Activated effector memory CD4-positive, alpha-beta T cell treated with Interleukin-2 at 50 U/mL for 16 hours (primary cell): ENCODE data around the gene FMNL3.
A peak's percentile ranks its signal among the peaks of the same experiment; 100 is the strongest.
"Not testable (repeated sequence)": the region's sequence is repeated elsewhere in the genome, so short reads cannot be mapped to it uniquely, and the experiment has no call there.

ENCODE experiments used
- DNase-seq: peaks from one replicate; pipeline ENCODE4 v3.0.0-alpha.2; 2020

FMNL3 gene

DNA sequence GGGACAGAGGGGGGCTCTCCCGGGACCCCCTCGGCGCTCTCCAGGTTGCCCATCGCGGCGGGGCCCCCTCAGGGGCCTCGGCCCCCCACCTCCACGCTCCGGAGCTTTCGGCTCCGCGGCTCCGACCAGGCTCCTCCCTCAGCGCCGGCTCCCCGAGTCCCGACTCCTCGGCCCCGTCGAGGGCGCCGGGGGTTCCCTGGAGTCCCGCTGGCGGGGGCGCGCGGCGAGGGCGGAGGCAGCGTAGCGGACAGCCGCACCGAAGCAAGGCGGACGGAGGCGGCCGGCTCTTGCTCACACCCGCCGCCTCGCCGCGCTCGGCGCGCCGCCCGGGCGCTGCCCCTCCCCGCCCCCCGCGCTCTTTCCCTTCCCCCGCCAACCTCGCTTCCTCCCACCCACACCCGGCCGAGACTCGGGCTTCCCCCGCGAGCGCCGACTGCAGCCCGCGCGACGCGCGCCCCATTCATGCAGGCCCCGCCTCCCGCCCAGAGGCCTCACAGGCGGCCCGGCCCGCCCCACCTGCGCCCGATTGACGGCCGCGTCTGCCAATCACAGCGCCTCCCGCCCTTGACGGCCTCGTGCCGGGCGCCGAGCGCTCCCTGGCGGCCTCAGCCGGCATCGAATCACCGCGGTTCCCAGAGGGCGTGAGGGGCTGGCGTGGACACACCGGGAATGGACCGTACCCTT, at the start of gene FMNL3:
FMNL3 (minus strand) TSS at position 278 of the 684 bp plus-strand sequence; CDS start at position 53, 225 bp downstream.
- peak; percentile 98 for DNase-seq

- no peak for DNase-seq
Observed at GRCh38 chr12:49750996-49751393, 43.8 kb upstream of the FMNL3 start.

- no peak for DNase-seq
Observed at GRCh38 chr12:49750027-49750995, 43.1 kb upstream of the FMNL3 start.

- no peak for DNase-seq
Observed at GRCh38 chr12:49748800-49749199, 41.6 kb upstream of the FMNL3 start.

DNA sequence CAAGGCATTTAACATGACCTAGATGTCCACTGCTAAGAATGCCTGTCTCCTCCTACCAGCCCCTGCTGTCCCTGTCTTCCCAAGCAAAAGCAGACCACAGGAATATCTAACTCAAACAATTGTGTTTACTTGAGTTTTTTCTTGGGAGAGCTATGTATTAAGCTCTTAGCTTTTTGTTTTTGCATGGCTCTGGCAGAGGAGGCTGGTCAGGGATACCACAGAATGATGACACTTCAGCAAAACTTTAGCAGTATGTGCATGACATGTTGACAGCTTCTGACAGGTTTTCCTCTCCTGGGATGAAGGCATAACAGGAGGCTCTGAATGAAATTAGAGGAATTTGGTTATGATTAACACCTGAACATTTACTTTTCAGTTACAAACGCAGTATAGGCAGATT, 41.1 kb upstream of the FMNL3 start:
- DNase-seq: no peak

- no peak for DNase-seq
Observed at GRCh38 chr12:49744363-49744885, 37.2 kb upstream of the FMNL3 start.

- peak; percentile 84 for DNase-seq
Observed at GRCh38 chr12:49741882-49742620, 34.8 kb upstream of the FMNL3 start.

- peak; percentile 98 for DNase-seq
Observed at GRCh38 chr12:49740930-49741881, 34.0 kb upstream of the FMNL3 start, which contains the start of gene TMBIM6. Gene TMBIM6 (plus strand): TSS chr12:49741557. CDS start chr12:49752494, 10,937 bp downstream.

GRCh38 chr12:49740277-49740676, 33.1 kb upstream of the FMNL3 start:
- DNase-seq: not testable (repeated sequence)

DNA sequence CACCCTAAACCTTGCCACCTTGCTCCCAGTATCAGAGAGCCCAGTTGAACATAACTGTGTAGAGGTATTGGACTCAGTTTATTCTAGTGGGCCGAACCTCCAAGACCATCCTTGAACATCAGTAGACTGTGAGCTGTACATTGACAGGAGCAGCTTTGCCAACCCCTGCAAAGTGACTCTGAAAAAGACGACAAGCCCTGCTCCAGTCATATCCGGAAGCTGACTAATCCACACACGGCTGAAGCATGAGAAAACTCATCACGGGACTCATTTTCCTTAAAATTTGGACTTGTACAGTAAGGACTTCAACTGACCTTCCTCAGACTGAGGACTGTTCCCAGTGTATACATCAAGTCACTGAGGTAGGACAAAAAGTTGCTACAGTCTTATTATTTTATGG, 31.5 kb upstream of the FMNL3 start:
- not testable (repeated sequence) for DNase-seq

DNA sequence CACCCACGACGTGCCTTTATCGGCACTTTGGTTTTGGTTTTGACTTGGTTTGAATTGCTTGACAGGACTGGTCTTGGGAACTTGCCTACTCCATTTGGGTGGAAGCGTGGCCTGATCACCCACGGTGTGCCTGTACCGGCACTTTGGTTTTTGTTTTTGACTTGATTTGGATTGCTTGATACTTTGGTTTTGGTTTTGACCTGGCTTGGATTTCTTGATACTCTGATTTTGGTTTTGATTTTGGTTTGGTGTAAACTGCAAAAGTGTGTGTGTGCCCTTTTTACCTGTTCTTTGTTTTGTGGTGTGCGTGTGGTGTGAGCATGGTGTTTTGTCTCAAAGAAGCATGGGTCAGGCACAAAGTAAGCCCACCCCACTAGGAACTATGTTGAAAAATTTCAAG, 27.7 kb upstream of the FMNL3 start:
- not testable (repeated sequence) for DNase-seq

DNA sequence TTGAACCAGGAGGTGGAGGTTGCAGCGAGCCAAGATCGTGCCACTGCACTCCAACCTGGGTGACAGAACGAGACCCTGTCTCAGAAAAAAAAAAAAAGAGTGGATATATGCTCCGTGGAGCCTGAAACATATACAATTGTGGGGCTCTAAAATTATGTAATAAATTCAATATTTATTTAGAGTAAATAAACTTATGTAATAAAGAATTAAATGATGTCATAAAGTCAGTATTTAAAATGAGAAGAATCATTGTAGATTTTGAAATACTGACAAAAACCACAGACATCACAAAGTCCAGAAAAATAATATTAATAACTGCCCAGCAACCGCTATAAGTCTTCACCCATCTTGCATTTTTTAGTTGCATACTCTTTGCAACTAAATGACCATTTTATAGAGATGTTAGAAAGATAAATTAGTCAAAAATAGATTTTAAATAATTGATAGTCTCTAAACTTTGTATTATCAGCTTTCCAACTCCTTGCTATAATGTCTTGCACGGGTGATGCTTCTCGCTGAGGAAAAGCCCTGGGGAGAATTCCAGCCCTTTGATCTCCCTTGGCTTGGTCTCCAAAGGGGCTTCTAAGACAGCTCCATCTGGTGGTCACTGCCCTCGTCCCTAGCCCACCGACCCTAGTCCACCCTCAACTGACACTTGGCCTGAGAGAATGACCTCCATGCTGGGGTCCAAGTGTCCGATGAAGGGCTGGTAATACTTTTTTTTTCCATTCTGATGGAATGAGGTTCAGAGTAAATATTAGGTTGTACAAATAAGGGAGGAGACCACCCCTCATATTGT, 26.2 kb upstream of the FMNL3 start:
- no peak for DNase-seq

- DNase-seq: no peak
Observed at GRCh38 chr12:49730568-49731101, 23.4 kb upstream of the FMNL3 start.

GRCh38 chr12:49730050-49730449, 22.8 kb upstream of the FMNL3 start:
- no peak for DNase-seq

- DNase-seq: no peak
Observed at GRCh38 chr12:49728446-49728845, 21.2 kb upstream of the FMNL3 start.

GRCh38 chr12:49721355-49721754, 14.2 kb upstream of the FMNL3 start:
- not testable (repeated sequence) for DNase-seq

DNA sequence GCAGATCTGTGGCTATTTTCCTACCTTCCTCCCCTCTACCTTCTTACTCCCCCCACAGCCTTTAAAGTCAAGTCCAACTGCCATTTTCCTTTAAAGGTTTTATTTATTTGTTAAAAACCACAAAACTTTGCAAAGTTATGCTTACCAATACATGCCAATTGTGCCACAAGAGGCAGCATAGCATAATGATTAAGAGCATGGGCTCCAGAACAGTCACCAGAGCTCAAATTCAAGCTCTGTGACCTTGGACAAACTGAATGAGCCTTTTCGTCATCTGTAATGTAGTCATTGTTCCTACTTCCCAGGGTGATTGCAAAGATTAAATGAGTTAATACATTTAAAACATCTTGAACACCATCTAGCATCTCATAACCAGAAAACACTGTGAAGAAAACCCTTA, 13.0 kb upstream of the FMNL3 start:
- DNase-seq: no peak

DNA sequence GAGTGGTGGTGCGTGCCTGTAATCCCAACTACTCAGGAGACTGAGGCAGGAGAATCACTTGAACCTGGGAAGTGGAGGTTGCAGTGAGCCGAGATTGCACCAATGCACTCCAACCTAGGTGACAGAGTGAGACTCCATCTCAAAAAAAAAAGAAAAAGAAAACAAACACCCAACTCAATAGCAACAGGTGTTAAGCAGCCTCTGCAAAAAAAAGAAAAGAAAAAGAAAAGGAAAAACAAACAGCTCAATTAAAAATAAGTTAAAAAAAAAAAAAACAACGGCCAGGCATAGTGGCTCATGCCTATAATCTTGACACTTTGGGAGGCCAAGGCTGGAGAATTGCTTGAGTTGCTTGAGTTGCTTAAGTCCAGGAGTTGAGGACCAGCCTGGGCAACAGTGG, 10.6 kb upstream of the FMNL3 start:
- not testable (repeated sequence) for DNase-seq

DNA sequence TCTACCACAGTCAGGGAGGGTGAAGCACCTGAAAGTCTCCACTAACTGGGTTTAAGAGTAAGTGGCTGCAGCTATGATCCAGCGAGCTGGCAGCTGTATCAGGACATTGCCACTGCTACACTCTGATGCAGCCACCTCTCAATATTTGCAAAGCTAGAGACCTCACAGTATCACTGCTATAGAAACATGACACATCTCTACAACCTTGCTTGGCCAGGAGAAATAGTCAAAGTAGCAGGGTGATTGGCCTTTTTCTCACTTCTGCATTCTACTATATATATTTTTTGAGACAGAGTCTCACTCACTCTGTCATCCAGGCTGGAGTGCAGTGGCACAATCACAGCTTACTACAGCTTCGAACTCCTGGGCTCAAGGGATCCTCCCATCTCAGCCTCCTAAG, 9.3 kb upstream of the FMNL3 start:
- no peak for DNase-seq

DNA sequence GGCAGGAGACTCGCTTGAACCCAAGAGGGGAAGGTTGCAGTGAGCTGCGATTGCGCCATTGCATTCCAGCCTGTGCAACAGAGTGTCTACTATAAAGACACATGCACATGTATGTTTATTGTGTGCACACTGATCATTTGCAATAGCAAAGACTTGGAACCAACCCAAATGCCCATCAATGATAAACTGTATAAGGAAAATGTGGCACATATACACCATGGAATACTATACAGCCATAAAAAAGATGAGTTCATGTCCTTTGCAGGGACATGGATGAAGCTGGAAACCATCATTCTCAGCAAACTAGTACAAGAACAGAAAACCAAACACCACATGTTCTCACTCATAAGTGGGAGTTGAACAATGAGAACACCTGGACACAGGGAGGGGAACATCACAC, 6.7 kb upstream of the FMNL3 start:
- not testable (repeated sequence) for DNase-seq
